NOMO-1 treated with DMSO at 0.1 percent for 48 hours (cell line): ENCODE results near the gene SULT2A1.
"Not testable (repeated sequence)": the region's sequence is repeated elsewhere in the genome, so short reads cannot be mapped to it uniquely, and the experiment has no call there.

Experiments
- DNase-seq: peaks from one replicate; lab custom pipeline; 2025; ENCODE audit not compliant: unreplicated experiment; lab: John Stamatoyannopoulos, UW

SULT2A1 gene, protein sequence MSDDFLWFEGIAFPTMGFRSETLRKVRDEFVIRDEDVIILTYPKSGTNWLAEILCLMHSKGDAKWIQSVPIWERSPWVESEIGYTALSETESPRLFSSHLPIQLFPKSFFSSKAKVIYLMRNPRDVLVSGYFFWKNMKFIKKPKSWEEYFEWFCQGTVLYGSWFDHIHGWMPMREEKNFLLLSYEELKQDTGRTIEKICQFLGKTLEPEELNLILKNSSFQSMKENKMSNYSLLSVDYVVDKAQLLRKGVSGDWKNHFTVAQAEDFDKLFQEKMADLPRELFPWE

DNA sequence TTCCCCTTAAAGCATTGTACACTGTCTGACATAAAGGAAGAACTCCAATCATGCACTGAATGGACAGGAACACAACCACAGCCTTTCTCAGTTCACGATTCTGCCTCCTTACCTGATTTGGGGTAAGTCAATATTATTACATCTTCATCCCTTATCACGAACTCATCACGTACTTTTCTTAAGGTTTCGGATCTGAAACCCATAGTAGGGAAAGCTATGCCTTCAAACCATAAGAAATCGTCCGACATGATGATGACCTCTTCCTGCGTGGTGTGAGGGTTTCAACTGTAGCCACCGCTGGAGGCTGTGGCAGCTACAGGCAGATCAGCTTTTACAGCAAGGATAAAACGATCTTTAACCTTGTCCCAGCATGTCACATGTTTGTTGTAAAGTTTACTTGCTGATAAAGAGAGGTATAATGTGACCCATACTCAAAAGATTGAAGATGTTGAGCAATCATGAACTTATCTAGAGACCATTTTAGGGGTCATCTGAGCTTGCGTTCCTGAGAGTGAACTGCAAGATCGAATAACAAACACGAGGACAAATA lies at the start of gene SULT2A1:
Gene SULT2A1, minus strand, starts transcription at position 306 of the 550 bp plus-strand sequence. Its CDS starts 58 bp downstream, at position 248.
- DNase-seq = no peak

DNA sequence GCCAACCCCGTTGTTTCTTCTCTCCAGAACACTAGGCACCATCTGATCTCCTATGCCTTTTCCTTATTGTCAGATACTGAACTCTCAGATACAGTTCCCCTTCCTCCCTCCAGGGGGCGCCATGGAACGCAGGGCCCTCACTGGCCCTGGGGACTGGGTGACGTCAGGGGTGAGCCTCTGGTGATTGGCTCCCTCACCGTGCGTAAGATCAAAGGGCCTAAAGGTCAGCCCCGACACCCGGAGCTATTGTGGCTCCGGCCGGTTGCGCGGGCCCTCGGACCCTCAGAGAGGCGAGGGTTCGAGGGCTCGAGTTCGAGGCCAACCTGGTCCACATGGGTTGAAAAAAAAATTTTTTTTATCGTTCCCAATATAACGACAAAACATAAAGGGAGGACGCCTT lies 42.5 kb upstream of the SULT2A1 start:
- DNase-seq = not testable (repeated sequence)

DNA sequence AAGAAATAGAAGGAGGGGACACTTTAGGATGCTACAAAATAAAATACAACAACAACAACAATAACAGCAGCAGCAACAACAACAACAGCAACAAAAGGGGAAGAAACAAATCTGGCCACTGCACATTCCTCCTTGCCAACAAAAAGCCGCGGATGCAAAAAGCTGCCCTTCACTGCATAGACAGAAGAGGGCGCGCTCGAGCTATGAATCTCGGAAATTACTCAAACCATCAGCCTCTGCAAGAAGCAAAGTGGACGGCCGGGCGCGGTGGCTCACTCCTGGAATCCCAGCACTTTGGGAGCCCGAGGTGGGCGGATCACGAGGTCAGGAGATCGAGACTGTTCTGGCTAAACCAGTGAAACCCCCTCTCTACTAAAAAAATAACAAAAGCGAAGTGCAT lies 34.0 kb upstream of the SULT2A1 start:
- DNase-seq = not testable (repeated sequence)

DNA sequence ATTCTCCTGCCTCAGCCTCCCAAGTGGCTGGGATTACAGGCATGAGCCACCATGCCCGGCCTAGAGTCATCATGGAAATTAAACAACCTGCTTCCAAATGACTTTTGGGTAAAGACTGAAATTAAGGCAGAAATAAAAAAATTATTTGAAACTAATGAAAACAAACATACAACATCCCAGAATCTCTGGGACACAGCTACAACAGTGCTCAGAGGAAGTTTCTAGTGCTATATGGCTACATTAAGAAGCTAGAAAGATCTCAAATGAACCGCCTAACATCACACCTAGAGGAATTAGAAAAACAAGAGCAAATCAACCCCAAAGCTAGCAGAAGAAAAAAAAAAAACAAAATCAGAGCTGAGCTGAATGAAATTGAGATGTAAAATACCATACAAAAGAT lies 24.1 kb upstream of the SULT2A1 start:
- DNase-seq = not testable (repeated sequence)

DNA sequence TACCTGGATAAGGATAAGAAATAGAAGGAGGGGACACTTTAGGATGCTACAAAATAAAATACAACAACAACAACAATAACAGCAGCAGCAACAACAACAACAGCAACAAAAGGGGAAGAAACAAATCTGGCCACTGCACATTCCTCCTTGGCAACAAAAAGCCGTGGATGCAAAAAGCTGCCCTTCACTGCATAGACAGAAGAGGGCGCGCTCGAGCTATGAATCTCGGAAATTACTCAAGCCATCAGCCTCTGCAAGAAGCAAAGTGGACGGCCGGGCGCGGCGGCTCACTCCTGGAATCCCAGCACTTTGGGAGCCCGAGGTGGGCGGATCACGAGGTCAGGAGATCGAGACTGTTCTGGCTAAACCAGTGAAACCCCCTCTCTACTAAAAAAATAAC lies 23.2 kb upstream of the SULT2A1 start:
- not testable (repeated sequence) for DNase-seq

DNA sequence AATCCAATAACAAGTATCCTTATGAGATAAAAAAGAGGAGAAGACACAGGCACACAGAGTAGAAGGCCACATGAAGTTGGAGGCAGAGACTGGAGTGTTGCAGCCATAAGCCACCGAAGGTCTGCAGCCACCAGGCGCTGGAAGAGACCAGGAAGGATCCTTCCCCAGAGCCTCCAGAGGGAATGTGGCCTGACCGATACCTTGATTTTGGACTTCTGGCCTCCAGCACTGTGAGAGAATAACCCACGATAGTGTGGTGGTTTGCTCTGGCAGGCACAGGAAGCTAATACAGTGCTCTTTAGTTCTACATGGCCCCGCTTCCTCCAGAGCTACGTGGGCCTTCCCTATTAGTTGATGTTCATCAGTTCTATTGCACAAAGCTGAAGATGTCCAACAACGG lies 15.3 kb upstream of the SULT2A1 start:
- no peak for DNase-seq

DNA sequence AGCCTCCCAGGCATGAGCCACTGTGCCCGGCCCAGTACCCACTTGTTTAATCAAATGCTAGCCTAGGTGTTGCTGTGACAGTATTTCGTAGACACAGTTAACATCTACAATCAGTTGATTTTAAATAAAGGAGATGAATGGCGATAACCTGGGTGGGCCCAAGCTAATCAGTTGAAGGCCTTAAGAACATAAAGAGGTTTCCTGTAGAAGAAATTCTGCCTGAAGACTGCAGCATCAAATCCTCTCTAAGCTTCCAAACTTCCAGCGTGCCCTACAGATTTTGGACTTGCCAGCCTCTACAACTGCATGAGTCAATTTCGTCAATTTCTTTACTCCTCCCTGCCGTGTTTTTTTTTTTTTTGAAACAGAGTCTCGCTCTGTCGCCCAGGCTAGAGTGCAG lies 13.2 kb upstream of the SULT2A1 start:
- DNase-seq = no peak

DNA sequence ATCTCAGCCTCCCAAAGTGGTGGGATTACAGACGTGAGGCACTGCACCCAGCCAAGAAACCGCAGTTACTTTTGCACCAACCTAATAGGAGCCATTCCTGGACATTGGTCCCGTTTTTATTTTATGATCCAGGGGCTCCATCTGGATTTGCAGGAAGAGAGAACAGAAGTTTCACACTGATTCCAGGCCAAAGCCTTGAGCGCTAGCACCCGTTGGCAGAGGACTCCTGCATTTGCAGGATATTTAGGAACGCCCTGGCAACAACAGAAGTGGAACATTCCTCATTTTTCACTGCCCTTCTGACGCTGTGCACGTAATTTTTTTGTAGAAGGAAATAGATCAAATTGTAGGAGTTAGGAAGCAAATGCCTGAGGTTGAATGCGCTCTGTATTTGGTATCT lies 11.7 kb upstream of the SULT2A1 start:
- DNase-seq = no peak

DNA sequence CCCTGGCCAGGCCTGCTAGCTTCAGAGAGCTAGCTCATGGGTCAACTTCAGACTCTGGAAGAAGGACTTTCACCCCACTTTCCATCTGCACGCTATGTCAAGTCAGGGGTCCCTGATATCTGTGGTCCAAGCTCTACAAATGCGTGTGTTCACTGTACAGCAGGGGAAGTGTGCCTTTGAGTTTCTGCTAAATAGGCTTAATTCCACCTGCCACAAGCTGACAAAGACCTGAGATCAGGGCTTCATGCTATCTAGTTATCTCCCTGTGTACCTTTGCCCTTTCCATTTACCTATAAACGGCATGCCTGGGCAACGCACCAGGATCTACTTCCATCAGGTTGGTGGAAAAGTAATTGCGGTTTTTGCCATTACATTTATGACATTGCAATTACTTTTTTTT lies 10.7 kb upstream of the SULT2A1 start:
- no peak for DNase-seq

DNA sequence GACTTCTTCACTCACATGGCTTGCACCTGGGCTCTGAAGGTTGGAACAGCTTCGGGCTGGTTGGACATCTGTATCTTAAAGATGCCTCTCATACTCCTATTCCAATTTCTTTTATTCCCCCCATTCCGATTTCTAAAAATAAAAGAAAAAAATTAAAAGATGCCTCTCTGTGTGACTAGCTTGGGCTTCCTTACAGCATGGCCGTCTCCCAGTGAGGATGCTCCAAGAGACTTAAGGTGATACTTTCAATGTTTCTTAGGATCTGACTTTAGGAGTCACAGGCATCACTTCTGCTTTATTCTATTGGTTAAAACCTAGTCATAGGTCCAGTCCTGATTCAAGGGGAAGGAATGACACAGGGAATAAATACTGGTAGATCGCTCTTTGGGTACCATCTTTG lies 9.9 kb upstream of the SULT2A1 start:
- DNase-seq = no peak

DNA sequence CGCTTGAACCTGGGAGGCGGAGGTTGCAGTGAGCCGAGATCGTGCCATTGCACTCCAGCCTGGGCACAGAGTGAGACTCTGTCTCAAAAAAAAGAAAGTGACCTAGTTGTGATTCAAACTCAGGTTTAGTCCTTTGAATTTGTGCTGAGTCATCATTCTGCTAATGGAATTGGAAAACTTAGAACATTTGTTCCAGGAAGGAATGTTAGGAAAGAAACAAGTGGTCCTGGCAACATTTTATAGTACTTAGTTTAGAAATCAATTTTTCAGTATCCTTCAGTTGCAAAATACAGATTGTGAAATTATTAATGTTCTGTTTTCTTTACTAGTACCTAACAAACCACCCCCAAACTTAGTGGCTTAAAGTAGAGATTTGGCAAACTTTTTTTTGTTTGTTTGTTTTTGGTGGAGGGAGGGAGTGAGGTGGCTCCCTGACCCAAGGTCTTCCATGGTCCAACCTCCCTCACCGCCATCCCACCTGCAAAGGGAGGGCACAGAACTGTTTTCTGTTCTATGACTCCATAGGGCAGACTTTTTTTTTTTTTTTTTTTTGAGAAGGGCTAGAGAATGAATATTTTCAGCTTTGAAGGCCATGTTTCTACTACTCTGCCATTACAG lies 9.2 kb upstream of the SULT2A1 start:
- DNase-seq = no peak

DNA sequence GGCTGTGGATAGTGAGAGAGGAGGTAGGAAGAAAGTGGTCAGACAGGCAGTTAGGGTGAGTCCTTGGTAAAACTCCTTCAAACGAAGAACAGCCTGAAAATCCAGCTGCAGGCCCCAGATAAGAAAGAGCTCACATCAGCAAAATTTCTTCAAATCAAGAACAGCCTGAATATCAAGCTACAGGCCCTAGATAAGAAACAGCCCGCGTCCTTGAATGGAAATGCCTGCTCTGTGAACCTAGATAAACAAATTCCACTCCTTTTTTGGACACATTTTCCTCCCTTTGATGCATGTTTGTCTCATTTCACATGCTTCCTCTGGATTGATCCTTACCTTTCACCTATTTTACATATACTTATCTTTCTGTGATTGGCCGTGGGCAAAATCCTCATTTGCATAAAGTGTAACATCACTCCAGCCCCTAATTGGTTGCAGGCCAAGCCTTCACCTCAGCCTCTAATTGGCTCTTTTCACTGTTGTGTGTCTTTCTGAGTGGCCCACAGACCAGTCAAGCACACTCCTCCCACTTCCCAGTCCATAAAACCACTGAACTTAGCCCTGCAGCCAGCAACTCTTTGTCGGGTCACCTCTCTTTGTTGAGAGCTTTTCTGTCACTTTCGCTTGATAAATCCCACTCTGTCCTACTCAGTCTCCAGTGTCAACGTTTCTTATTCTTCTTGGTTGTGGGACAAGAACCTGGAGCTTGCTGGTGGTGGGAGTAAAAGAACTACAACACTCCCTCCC lies 6.0 kb upstream of the SULT2A1 start:
- DNase-seq = no peak

DNA sequence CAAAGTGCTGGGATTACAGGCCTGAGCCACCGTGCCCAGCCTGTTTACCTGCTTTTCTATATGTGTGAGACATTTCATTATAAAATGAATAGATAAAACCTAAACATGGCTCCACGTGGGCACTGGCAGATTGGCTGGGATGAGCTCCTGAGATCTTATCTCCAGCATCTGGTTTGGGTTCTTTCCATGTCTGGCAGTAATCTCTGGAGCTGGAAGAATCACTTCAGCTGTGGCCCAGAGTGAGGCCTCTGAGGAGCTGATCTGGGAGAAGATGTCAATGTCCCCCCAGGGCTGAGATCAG lies 5.5 kb upstream of the SULT2A1 start:
- DNase-seq = no peak

DNA sequence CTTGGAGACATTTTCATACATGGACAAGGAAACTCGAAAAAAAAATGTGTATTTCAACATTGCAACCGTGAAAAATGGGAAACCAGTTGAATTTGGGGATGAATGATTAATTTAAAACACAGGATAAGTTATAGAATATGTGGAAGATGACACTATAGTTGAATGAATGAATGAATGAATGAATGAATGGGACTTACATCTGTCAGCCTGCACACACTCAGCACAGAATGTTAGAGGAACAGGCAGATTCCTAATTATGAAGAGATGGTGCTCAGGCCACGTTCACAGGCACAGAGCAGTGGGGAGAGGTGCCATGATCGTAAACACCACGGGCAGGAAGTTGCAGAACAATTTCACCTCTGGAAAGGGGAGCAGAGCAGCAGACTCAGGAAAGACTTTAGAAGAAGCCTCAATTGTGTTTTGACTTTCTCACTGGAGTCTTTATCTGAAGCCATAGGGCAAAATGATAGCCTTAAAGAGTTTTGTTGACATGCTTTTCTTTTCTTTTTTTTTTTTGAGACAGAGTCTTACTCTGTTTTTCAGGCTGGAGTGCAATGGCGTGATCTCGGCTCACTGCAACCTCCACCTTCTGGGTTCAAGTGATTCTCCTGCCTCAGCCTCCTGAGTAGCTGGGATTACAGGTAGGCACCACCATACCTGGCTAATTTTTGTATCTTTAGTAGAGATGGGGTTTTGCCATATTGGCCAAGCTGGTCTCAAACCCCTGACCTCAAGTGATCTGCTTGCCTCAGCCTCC lies 4.9 kb upstream of the SULT2A1 start:
- no peak for DNase-seq

DNA sequence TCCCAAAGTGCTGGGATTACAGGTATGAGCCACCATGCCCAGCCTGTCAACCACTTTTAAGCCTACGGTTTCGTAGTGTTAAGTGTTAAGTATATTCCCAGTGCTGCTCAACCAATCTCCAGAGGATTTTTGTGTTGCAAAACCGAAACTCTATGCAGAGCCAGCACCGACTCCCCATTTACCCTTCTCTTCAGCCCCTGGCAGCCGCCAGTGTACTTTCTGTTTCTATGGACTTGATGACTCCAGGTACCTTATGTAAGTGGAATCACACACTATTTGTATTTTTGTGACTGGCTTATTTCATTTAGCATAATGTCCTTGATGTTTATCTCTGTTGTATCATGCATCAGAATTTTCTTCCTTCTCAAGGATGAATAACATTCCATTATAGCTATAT lies 1.1 kb downstream of the SULT2A1 start:
- no peak for DNase-seq

DNA sequence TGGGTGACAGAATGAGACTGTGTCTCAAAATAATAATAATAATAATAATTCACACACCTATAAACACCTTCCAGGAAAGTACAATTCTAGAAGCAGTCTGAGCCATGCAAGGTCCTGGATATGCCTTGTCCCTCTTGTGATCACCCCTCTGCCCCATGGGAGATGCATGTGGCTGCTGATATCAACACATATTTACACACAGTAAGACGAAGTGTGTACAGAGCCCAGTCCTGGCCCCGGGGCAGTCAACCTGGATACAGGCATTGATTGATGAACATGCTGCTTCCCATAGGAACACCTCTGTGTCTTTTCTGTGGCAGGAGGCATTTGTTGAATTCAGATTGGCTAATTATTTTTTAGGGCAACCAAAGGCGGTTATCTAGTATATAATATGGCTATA lies 3.2 kb downstream of the SULT2A1 start:
- no peak for DNase-seq

DNA sequence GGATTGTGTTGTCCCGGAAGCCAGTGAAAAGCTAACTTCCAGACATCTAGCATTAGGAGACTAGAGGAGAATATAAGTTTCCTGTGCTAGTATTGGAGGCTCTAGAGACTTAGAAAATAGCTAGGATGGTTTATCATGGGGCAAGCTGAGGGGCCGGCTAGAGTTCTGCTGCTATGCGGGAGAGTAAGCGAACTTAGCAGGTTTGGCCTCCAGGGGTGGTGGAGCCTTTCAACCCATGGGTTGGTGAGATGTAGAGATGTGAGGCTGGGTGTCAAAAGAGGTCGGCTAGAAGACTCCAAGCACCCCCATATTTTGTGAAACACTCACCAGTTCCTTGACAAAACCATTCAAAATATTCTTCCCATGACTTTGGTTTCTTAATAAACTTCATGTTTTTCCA lies 4.4 kb downstream of the SULT2A1 start:
- DNase-seq = no peak

DNA sequence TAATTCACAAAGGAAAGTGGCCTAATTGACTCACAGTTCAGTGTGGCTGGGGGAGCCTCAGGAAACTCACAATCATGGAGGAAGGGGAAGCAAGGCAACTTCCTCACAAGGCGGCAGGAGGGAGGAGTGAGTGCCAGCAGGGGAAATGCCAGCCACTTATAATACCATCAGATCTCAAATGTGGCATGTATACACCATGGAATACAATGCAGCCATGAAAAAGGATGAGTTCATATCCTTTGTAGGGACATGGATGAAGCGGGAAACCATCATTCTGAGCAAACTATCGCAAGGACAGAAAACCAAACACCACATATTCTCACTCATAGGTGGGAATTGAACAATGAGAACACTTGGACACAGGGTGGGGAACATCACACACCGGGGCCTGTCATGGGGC lies 6.7 kb downstream of the SULT2A1 start:
- DNase-seq = not testable (repeated sequence)

DNA sequence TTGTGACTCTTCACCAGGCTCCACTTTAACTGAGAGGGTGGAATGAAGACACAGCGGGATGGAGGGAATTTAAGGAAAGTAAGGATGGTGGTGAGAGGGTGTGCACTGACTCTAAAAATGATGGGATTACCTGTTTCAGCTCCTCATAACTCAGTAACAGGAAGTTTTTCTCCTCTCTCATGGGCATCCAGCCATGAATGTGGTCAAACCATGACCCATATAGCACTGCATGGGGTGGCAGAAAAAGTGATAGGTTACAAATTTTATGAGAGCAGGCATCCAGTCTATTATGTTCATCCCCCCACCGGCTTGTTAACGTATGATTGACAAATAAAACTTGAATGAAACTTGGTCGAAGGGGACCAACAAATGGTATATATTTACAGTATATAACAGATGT lies 7.2 kb downstream of the SULT2A1 start:
- no peak for DNase-seq

DNA sequence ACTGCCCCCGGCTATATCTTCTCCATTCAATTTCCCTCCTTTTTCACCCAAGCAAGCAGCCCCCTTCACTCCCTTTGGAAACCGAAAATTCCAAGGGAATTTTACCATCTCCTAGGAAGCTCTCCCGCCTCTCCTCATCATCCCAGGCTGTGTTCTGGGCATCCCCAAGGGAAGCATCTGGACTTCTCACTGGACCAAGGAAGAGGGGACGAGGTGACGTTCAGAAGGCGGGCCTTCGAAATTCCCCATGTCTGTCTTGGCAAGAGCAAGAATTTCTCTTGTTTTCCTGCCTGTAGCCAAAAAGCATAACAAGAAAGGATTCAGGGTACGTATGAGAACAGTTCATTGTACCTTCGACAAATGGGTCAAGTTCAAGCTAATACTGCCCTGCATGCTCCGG lies 20.9 kb downstream of the SULT2A1 start:
- no peak for DNase-seq

DNA sequence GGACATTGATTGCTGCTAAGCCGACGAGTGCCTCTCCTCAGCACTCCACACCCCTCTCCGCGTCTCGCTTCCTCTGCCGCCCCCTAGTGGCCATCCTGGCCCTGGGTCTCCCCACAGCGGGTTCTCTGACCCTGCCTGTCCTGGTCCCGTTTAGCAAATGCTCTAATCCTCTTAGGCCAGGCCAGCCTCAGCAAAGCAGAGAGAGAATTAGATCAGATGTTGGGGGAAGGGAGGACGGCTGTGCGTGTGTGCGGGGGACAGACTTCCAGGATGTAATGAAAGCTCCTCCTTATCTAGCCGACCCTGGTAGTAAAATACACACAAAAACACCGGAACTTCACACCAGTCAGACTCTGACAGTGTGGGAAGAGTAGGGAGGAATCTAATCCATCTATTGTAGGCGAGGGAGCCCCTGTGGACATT lies 22.6 kb downstream of the SULT2A1 start:
- peak; percentile 51 for DNase-seq
